Astrocyte (in vitro differentiated cells and primary cell): ENCODE results near the gene LEFTY2. TPM values are rescaled to one million over a fixed set of nuclear protein-coding genes. Genes with fewer than 3 reads are reported as not detected.
"Not testable (repeated sequence)": the region's sequence is repeated elsewhere in the genome, so short reads cannot be mapped to it uniquely, and the experiment has no call there.

Source experiments
- DNase-seq: peaks from one replicate; pipeline ENCODE4 v3.0.0-alpha.2; 2010; ENCODE audit warnings: low read depth
- FAIRE-seq: peaks from 2 replicates; lab custom pipeline; 2011; peaks lifted over from hg19 to GRCh38; lab: Jason Lieb, UNC
- H2AFZ ChIP-seq: 2 replicates; pipeline ENCODE4 v1.6.0; 2012; ENCODE audit warnings: low read depth, low read length, inconsistent platforms
- H3K27ac ChIP-seq: 2 replicates; pipeline ENCODE4 v1.5.1; 2011; ENCODE audit warnings: low read depth, low read length, inconsistent platforms
- H3K27me3 ChIP-seq: 2 replicates; pipeline ENCODE4 v1.6.0; 2011; ENCODE audit warnings: low read length, inconsistent platforms; ENCODE audit not compliant: insufficient read depth
- H3K36me3 ChIP-seq: 2 replicates; pipeline ENCODE4 v1.5.1; 2011; ENCODE audit warnings: low read length, inconsistent platforms; ENCODE audit not compliant: insufficient read depth
- H3K4me1 ChIP-seq: 2 replicates; pipeline ENCODE4 v1.5.1; 2011; ENCODE audit warnings: low read length, inconsistent platforms; ENCODE audit not compliant: insufficient read depth
- H3K4me2 ChIP-seq: 2 replicates; pipeline ENCODE4 v1.6.0; 2012; ENCODE audit warnings: low read length, inconsistent platforms
- H3K4me3 ChIP-seq: 2 replicates; pipeline ENCODE4 v1.5.1; 2011; ENCODE audit warnings: low read depth, mild to moderate bottlenecking, low read length, inconsistent platforms; ENCODE audit not compliant: insufficient read depth
- H3K79me2 ChIP-seq: 2 replicates; pipeline ENCODE4 v1.6.0; 2012; ENCODE audit warnings: mild to moderate bottlenecking, low read length, inconsistent platforms; ENCODE audit not compliant: insufficient read depth
- H3K9ac ChIP-seq: 2 replicates; pipeline ENCODE4 v1.6.0; 2012; ENCODE audit warnings: mild to moderate bottlenecking, low read length, inconsistent platforms
- H3K9me3 ChIP-seq: 2 replicates; pipeline ENCODE4 v1.5.1; 2012; ENCODE audit warnings: low read depth, mild to moderate bottlenecking, low read length, inconsistent platforms; ENCODE audit not compliant: insufficient read depth
- H4K20me1 ChIP-seq: 2 replicates; pipeline ENCODE4 v1.6.0; 2012; ENCODE audit warnings: low read length, inconsistent platforms; ENCODE audit not compliant: insufficient read depth
- H3K27ac Mint-ChIP-seq: one replicate; pipeline ENCODE4 v1.8.0; 2021; ENCODE audit warnings: mild to moderate bottlenecking, mixed read lengths; ENCODE audit not compliant: unreplicated experiment
- H3K27me3 Mint-ChIP-seq: one replicate; pipeline ENCODE4 v1.8.0; 2021; ENCODE audit warnings: low read depth, mixed read lengths; ENCODE audit not compliant: unreplicated experiment
- H3K36me3 Mint-ChIP-seq: one replicate; pipeline ENCODE4 v1.8.0; 2021; ENCODE audit warnings: low read depth, mixed read lengths; ENCODE audit not compliant: unreplicated experiment
- H3K4me1 Mint-ChIP-seq: one replicate; pipeline ENCODE4 v1.8.0; 2021; ENCODE audit warnings: low read depth, mixed read lengths; ENCODE audit not compliant: unreplicated experiment
- H3K4me3 Mint-ChIP-seq: one replicate; pipeline ENCODE4 v1.8.0; 2021; ENCODE audit warnings: mild to moderate bottlenecking, moderate library complexity, mixed read lengths; ENCODE audit not compliant: unreplicated experiment
- H3K9me3 Mint-ChIP-seq: one replicate; pipeline ENCODE4 v1.8.0; 2021; ENCODE audit warnings: mild to moderate bottlenecking, mixed read lengths; ENCODE audit not compliant: unreplicated experiment
- EZH2 ChIP-seq: IDR thresholded peaks from 2 replicates; pipeline ENCODE4 v1.6.1; 2012; ENCODE audit warnings: mild to moderate bottlenecking, low read length, inconsistent platforms; ENCODE audit not compliant: insufficient read depth
- total RNA-seq: library from RNA; stranded (reverse); gene quantifications from 2 replicates; pipeline ENCODE4 v1.2.1, GENCODE V29; 2021
- TF ChIP-seq, protein P1 (sequence below): IDR thresholded peaks from 2 replicates; pipeline ENCODE4 v1.5.1; 2011; ENCODE audit warnings: low read depth, mild to moderate bottlenecking, inconsistent platforms, low read length, moderate library complexity; ENCODE audit not compliant: insufficient read depth

LEFTY2 gene
- total RNA-seq, 1 donor from 2014 or later, result 7.0 TPM

DNA sequence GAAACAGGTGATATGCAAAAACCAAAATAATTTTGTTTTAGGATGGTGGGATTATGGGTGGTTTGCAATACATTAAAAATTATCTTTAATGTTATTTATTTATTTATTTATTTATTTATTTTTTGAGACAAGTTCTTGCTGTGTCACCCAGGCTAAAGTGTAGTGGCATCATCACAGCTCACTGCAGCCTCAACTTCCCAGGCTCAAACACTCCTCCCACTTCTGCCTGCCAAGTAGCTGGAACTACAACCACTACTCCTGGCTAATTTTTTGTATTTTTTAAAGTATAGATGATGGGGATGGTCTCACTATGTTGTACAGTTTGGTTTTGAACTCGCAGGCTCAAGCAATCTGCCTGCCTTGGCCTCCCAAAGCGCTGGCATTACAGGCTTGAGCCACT, 10.5 kb downstream of the LEFTY2 start:
- Histone ChIP-seq H3K27me3 (no peaks in the 10 kb centered on the region), H3K4me1 (no peaks in the 10 kb centered on the region), H3K36me3 (no peaks in the 10 kb centered on the region), H4K20me1 (no peaks in the 10 kb centered on the region), H3K4me2 (no peak overlapping the region), H3K9ac (no peak overlapping the region), H3K27ac (no peak overlapping the region), H3K79me2 (no peaks in the 10 kb centered on the region), H3K4me3 (no peak overlapping the region), H3K9me3 (no peaks in the 10 kb centered on the region), H2AFZ (no peak overlapping the region)
- Mint-ChIP-seq H3K27ac (no peak overlapping the region), H3K36me3 (no peaks in the 10 kb centered on the region), H3K9me3 (no peaks in the 10 kb centered on the region), H3K27me3 (no peaks in the 10 kb centered on the region), H3K4me3 (no peak overlapping the region), H3K4me1 (no peaks in the 10 kb centered on the region)
- no peak for FAIRE-seq
- no peak for DNase-seq
- no peak for TF ChIP-seq EZH2
- TF ChIP-seq, protein P1, sequence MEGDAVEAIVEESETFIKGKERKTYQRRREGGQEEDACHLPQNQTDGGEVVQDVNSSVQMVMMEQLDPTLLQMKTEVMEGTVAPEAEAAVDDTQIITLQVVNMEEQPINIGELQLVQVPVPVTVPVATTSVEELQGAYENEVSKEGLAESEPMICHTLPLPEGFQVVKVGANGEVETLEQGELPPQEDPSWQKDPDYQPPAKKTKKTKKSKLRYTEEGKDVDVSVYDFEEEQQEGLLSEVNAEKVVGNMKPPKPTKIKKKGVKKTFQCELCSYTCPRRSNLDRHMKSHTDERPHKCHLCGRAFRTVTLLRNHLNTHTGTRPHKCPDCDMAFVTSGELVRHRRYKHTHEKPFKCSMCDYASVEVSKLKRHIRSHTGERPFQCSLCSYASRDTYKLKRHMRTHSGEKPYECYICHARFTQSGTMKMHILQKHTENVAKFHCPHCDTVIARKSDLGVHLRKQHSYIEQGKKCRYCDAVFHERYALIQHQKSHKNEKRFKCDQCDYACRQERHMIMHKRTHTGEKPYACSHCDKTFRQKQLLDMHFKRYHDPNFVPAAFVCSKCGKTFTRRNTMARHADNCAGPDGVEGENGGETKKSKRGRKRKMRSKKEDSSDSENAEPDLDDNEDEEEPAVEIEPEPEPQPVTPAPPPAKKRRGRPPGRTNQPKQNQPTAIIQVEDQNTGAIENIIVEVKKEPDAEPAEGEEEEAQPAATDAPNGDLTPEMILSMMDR, result no peak

DNA sequence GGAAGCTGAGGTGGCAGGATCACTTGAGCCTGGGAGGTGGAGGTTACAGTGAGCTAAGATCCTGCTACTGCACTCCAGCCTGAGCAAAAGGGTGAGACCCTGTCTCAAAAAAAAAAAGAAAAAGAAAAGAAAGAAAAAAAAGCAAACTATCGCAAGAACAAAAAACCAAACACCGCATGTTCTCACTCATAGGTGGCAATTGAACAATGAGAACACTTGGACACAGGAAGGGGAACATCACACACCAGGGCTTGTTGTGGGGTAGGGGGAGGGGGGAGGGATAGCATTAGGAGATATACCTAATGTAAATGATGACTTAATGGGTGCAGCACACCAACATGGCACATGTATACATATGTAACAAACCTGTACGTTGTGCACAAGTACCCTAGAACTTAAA, 11.6 kb downstream of the LEFTY2 start:
- H2AFZ ChIP-seq, H3K79me2 ChIP-seq, H3K36me3 Mint-ChIP-seq, H4K20me1 ChIP-seq, H3K9me3 ChIP-seq, H3K9ac ChIP-seq, H3K27ac ChIP-seq, H3K27me3 ChIP-seq, H3K27ac Mint-ChIP-seq, H3K4me2 ChIP-seq, H3K4me3 ChIP-seq, H3K27me3 Mint-ChIP-seq, H3K4me1 Mint-ChIP-seq, H3K36me3 ChIP-seq, FAIRE-seq, H3K4me3 Mint-ChIP-seq, H3K9me3 Mint-ChIP-seq, H3K4me1 ChIP-seq, DNase-seq: not testable (repeated sequence)

DNA sequence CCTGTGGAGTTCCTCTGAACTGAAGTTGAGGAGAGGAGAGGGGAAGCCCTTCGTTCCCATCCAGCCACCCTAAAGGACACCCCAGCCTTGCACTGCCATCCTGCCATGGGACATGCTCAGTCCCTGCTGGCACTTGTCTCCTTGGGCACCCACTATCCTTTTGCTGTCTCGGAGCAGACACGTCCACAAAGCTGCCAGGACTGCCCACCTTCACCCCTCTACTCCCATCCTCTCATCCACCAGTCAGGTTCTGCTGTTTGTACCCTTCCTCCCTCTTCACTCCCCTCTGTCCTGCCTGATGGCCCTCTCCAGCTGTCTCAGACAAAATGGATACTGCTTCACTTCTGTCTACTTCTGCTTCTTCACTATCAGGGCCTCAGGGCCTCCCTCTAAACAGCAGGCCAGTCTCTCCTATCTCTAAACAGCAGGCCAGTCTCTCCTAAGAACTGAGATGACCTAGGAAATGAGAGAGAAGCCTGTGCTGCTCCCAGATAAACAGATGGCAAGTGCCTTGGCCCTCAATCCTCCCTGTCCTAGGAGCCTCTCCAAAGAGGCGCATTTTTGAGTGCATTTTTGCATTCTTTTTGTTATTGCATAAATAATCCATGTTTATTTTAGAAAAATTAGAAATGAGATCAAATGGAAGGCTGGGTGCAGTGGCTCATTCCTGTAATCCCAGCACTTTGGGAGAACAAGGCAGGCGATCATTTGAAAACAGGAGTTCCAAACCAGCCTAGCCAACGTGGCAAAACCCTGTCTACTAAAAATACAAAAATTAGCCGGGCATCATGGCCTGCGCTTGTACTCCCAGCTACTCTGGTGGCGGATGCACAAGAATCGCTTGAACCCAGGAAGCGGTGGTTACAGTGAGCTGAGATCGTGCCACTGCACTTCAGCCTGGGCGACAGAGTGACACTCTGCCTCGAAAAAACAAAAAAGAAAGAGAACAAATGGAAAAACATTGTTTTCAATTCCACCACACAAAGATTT, 12.5 kb downstream of the LEFTY2 start:
- Mint-ChIP-seq H3K4me3 (no peak overlapping the region), H3K27me3 (no peaks in the 10 kb centered on the region), H3K27ac (no peak overlapping the region), H3K4me1 (no peaks in the 10 kb centered on the region), H3K9me3 (no peaks in the 10 kb centered on the region), H3K36me3 (no peaks in the 10 kb centered on the region)
- H3K79me2 ChIP-seq, result peaks cover 4% of the 10 kb centered on the region
- no peak for TF ChIP-seq EZH2
- TF ChIP-seq, protein P1, result no peak
- FAIRE-seq, result no peak
- no peaks in the 10 kb centered on the region for H3K36me3 ChIP-seq
- no peak overlapping the region for H2AFZ ChIP-seq
- H3K4me2 ChIP-seq, result no peak overlapping the region
- no peaks in the 10 kb centered on the region for H3K27me3 ChIP-seq
- no peaks in the 10 kb centered on the region for H3K9me3 ChIP-seq
- H3K4me3 ChIP-seq, result no peak overlapping the region
- no peak overlapping the region for H3K27ac ChIP-seq
- no peak for DNase-seq
- H4K20me1 ChIP-seq, result no peaks in the 10 kb centered on the region
- peaks cover under 1% of the 10 kb centered on the region for H3K4me1 ChIP-seq
- no peak overlapping the region for H3K9ac ChIP-seq
